Sigmoid colon (tissue), 7 donors: ENCODE data around the gene FILIP1L. TPM values are rescaled to one million over a fixed set of nuclear protein-coding genes. Genes with fewer than 3 reads are reported as not detected.

ENCODE experiments used
- DNase-seq: peaks from one replicate; pipeline ENCODE4 v3.0.0-alpha.2; 2019
- H3K27ac ChIP-seq, 4 donors: fragments of 200-600 bp; sonication (generic); one replicate each; pipeline ENCODE4 v1.5.1; 2016 to 2019; ENCODE audit warnings: mild to moderate bottlenecking in 1 of 4
- H3K27me3 ChIP-seq, 3 donors: fragments of 200-600 bp; sonication (generic); one replicate each; pipeline ENCODE4 v1.5.1; 2019; ENCODE audit warnings: mild to moderate bottlenecking in 1 of 3
- H3K36me3 ChIP-seq, 4 donors: fragments of 200-600 bp; sonication (generic); one replicate each; pipeline ENCODE4 v1.5.1; 2016 to 2019
- H3K4me1 ChIP-seq, 4 donors: fragments of 200-600 bp; sonication (generic); one replicate each; pipeline ENCODE4 v1.5.1; 2017 to 2019
- H3K4me3 ChIP-seq, 4 donors: fragments of 200-600 bp; sonication (generic); one replicate each; pipeline ENCODE4 v1.5.1; 2017 to 2019; ENCODE audit warnings: mild to moderate bottlenecking in 2 of 4, moderate library complexity in 1 of 4
- H3K9me3 ChIP-seq, 4 donors: fragments of 200-600 bp in 3 of 4; sonication (generic) in 3 of 4; one replicate each; pipeline versions ENCODE4 v1.5.1 to v1.6.1; 2013 to 2019
- CTCF ChIP-seq, 4 experiments: fragments of 450-650 bp in 3 of 4; fragments of 200-600 bp in 1 of 4; IDR thresholded peaks; one replicate each; pipeline ENCODE4 v1.5.1; 2016 to 2019; ENCODE audit warnings: antibody characterized with exemption in 4 of 4, mild to moderate bottlenecking in 3 of 4, moderate library complexity in 2 of 4
- EP300 ChIP-seq, 4 donors: sonication (generic); formaldehyde crosslinking; IDR thresholded peaks; one replicate each; pipeline ENCODE4 v1.6.1; 2017; ENCODE audit warnings: antibody characterized with exemption in 4 of 4
- POLR2A ChIP-seq, 2 donors: fragments of 450-650 bp; IDR thresholded peaks; one replicate each; pipeline ENCODE4 v1.6.1; 2016; ENCODE audit warnings: antibody characterized with exemption in 2 of 2, mild to moderate bottlenecking in 2 of 2, moderate library complexity in 2 of 2
- POLR2AphosphoS5 ChIP-seq, 4 donors: sonication (generic); formaldehyde crosslinking; IDR thresholded peaks; one replicate each; pipeline ENCODE4 v1.6.1; 2017; ENCODE audit warnings: antibody characterized with exemption in 4 of 4
- WGBS, 2 donors: extraction: QIAGEN DNeasy Blood & Tissue Kit; methylation state at CpG; one replicate each; pipeline ENCODE4 v1.1.7; 2013; 5-methylcytosine and 5-hydroxymethylcytosine counted together
- intact Hi-C: fragments of 100-400 bp; cut with DNase I; formaldehyde crosslinking; loops from one replicate; pipeline ENCODE4 v1.15.1; 2023
- polyA plus RNA-seq, 3 donors: library from polyadenylated mRNA; stranded (reverse); fragments of 200-250 nt; gene quantifications; one replicate each; pipeline ENCODE4 v1.2.3, GENCODE V29; 2013
- total RNA-seq, 4 donors: library from RNA; depleted of rRNA; stranded (reverse); fragments of >200 nt; gene quantifications; one replicate each; pipeline ENCODE4 v1.1.0, GENCODE V29; 2016
- donor health status: healthy with polysubstance abuse.
- donor health status: Bipolar disorder and iron deficiency.
- donor health status: healthy.

FILIP1L gene
- total and polyA plus RNA-seq, 7 donors: 6.0 to 93.3 (median 42.5) TPM

GRCh38 chr3:99833617-99834205 lies 280.6 kb downstream of the FILIP1L start:
- DNase-seq: no peak
- H3K27ac ChIP-seq: peak overlapping the region in 3 of 4 donors; percentile 29 to 66 (median 50)
- no peak overlapping the region for H3K4me3 ChIP-seq
- 78 to 79% methylated on average over 4 of the region's 4 CpGs for WGBS, 2 donors
- no peaks in the 10 kb centered on the region for H3K9me3 ChIP-seq
- TF ChIP-seq EP300 (IDR thresholded peaks at IDR 0.05) (no peak), POLR2AphosphoS5 (IDR thresholded peaks at IDR 0.05) (no peak), POLR2A (IDR thresholded peaks at IDR 0.05) (no peak), CTCF (IDR thresholded peaks at IDR 0.05) (no peak)
- no peaks in the 10 kb centered on the region for H3K36me3 ChIP-seq
- H3K27me3 ChIP-seq: no peaks in the 10 kb centered on the region
- peaks cover 0 to 8% (median 5%) of the 10 kb centered on the region in 4 donors for H3K4me1 ChIP-seq
- intact Hi-C loops: loop anchor here (2.0 to 10.0 kb wide), 2 partner anchors 421 to 501 kb away; partner anchors contain the start of gene NIT2

- Histone ChIP-seq H3K27ac (no peak overlapping the region), H3K27me3 (no peaks in the 10 kb centered on the region), H3K9me3 (no peaks in the 10 kb centered on the region), H3K36me3 (no peaks in the 10 kb centered on the region), H3K4me3 (no peak overlapping the region), H3K4me1 (peaks cover 0 to 8% (median 5%) of the 10 kb centered on the region in 4 donors)
- 94 to 96% methylated on average over 3 of the region's 3 CpGs for WGBS, 2 donors
- TF ChIP-seq POLR2A (IDR thresholded peaks at IDR 0.05): no peak
- TF ChIP-seq EP300 (IDR thresholded peaks at IDR 0.05): no peak
- no peak for TF ChIP-seq POLR2AphosphoS5 (IDR thresholded peaks at IDR 0.05)
- TF ChIP-seq CTCF (IDR thresholded peaks at IDR 0.05): no peak
- no peak for DNase-seq
- intact Hi-C loops: loop anchor here (10.0 kb wide), 1 partner anchor 505 kb away; the partner anchor contains the start of gene NIT2
Measured at GRCh38 chr3:99829844-99830243, 284.5 kb downstream of the FILIP1L start.

- intact Hi-C loops: no loop called here
- TF ChIP-seq POLR2A (IDR thresholded peaks at IDR 0.05) (no peak), POLR2AphosphoS5 (IDR thresholded peaks at IDR 0.05) (no peak), EP300 (IDR thresholded peaks at IDR 0.05) (no peak), CTCF (IDR thresholded peaks at IDR 0.05) (no peak)
- peaks cover 0 to 3% (median 0%) of the 10 kb centered on the region in 4 donors for H3K4me1 ChIP-seq
- 71 to 80% methylated on average over 3 of the region's 3 CpGs for WGBS, 2 donors
- DNase-seq: no peak
- no peak overlapping the region for H3K27ac ChIP-seq
- H3K4me3 ChIP-seq: no peak overlapping the region
- H3K9me3 ChIP-seq: no peaks in the 10 kb centered on the region
- no peaks in the 10 kb centered on the region for H3K36me3 ChIP-seq
- H3K27me3 ChIP-seq: no peaks in the 10 kb centered on the region
Measured at GRCh38 chr3:99825004-99825640, 289.2 kb downstream of the FILIP1L start.

- Histone ChIP-seq H3K36me3 (no peaks in the 10 kb centered on the region), H3K4me3 (no peak overlapping the region), H3K27ac (no peak overlapping the region), H3K27me3 (no peaks in the 10 kb centered on the region), H3K9me3 (no peaks in the 10 kb centered on the region), H3K4me1 (peaks cover 0 to 6% (median 1%) of the 10 kb centered on the region in 4 donors)
- intact Hi-C loops: no loop called here
- WGBS, 2 donors: 75 to 84% methylated on average over 14 of the region's 14 CpGs
- DNase-seq: no peak
- TF ChIP-seq POLR2AphosphoS5 (IDR thresholded peaks at IDR 0.05): no peak
- no peak for TF ChIP-seq POLR2A (IDR thresholded peaks at IDR 0.05)
- TF ChIP-seq CTCF (IDR thresholded peaks at IDR 0.05): no peak
- no peak for TF ChIP-seq EP300 (IDR thresholded peaks at IDR 0.05)
Measured at GRCh38 chr3:99823723-99824711, 290.3 kb downstream of the FILIP1L start.
